Hematopoietic multipotent progenitor cell treated with erythropoietin and hydrocortisone succinate and interleukin-3 and kit ligand, for 17 days (in vitro differentiated cells): Measurements from ENCODE around the gene PRKAG2.

ENCODE experiments used
- DNase-seq: peaks from one replicate; pipeline ENCODE4 v3.0.0-alpha.2; 2015; ENCODE audit warnings: low spot score

PRKAG2 gene

GRCh38 chr7:151648429-151648828 lies 228.5 kb downstream of the PRKAG2 start:
- DNase-seq: no peak

DNA sequence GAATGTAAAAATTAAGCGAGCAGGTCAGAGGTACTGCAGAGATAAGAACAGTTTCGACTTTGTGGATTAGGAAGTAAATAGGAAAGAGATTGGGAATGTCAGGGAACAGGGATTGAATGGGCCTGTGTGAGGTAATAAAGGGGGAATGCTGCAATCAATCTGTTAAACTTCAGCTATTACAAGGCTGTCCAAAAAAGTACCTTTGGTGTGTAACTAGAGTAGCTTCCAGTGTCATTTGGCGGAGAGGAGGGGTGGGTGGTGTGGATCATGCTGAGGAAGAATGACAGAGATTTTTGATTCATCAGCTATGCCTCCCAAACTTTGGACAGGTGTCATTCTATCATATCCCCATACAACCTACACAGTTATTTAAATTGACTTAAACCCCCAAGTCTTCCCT lies 229.0 kb downstream of the PRKAG2 start:
- no peak for DNase-seq

DNA sequence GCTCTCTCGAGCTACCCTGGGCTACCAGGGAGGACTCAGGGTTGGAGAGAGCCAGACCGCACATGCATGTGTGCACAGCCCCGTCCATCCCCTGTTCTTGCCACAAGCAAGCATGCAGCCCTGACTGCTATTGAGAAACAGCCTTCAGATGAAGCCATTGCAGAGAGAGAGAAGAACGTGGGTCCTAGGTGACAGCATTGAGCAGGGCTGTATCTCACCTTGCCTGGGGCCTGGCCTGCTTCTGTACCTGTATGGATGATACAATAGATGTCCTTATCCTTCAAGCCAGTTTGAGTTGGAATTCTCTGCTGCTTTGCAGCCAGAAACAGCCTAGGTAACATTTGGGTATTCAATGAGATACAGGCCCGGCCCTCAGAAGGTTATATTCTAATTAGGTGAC lies 229.9 kb downstream of the PRKAG2 start:
- no peak for DNase-seq

- DNase-seq: no peak
These were observed 231.6 kb downstream of the PRKAG2 start for GRCh38 chr7:151645311-151645710.

DNA sequence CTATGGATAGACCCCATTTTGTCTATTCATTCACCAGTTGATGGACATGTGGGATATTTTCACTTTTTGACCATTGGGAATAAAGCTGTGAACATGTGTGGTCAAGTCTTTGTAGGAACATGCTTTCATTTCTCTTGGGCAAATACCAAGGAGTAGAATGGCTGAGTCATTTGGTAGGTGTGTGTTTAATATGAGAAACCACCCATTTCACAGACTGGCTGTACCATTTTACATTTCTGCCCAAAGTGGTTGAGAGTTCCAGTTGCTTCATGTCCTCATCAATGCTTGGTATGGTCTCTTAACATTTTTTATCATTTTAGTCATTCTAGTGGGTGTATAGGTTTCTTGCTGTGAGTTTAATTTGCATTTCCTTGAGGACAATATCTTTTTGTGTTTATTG lies 232.4 kb downstream of the PRKAG2 start:
- DNase-seq: no peak

DNA sequence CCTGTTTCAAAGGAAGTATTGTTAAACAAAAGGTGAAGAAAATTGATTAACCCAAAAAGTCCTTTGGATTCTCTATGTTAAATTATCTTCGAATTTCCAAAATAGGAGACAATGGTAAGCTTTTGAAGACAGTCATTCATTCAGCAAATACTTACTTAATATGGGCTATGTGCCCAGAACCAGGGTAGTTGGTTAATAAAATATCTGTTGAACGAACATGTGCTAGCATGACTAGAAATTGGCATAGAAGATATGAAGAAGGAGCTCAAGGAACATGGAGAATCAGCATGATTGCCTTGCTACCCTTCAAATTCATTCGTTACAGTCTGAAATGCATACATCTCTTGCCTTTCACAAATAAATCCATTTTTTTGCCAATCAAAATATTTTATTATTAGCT lies 234.2 kb downstream of the PRKAG2 start:
- no peak for DNase-seq

DNA sequence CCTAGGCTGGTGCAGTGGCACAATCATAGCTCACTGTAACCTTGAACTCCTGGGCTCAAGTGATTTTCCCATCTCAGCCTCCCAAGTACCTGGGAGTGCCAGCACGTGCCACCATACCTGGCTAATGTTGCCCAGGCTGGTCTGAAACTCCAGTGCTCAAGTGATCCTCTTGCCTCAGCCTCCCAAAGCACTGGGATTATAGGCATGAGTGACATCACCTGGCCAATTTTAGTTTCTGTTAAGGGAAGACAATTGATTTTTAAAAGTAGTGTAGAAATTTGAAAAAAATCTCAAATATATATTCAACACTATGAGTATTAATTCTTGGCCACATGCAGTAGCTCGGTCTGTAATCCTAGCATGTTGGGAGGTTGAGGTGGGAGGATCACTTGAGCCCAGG lies 235.3 kb downstream of the PRKAG2 start:
- DNase-seq: no peak

- DNase-seq: no peak
These were observed 239.1 kb downstream of the PRKAG2 start for GRCh38 chr7:151637781-151638261.

GRCh38 chr7:151634643-151635042 lies 242.3 kb downstream of the PRKAG2 start:
- DNase-seq: no peak

DNA sequence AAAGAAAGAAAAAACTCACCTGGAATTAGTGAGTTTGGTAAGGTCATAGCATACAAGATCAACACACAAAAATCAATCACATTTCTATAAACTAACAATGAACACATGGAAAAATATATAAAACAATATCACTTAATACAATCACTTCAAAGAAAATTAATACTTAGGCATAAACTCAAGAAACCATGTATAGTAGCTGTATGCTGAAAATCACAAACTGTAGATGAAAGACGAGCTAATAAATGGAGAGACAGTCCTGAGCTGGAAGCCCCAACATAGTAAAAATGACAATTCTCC lies 243.5 kb downstream of the PRKAG2 start:
- DNase-seq: no peak

GRCh38 chr7:151632750-151633515 lies 244.0 kb downstream of the PRKAG2 start:
- DNase-seq: no peak

DNA sequence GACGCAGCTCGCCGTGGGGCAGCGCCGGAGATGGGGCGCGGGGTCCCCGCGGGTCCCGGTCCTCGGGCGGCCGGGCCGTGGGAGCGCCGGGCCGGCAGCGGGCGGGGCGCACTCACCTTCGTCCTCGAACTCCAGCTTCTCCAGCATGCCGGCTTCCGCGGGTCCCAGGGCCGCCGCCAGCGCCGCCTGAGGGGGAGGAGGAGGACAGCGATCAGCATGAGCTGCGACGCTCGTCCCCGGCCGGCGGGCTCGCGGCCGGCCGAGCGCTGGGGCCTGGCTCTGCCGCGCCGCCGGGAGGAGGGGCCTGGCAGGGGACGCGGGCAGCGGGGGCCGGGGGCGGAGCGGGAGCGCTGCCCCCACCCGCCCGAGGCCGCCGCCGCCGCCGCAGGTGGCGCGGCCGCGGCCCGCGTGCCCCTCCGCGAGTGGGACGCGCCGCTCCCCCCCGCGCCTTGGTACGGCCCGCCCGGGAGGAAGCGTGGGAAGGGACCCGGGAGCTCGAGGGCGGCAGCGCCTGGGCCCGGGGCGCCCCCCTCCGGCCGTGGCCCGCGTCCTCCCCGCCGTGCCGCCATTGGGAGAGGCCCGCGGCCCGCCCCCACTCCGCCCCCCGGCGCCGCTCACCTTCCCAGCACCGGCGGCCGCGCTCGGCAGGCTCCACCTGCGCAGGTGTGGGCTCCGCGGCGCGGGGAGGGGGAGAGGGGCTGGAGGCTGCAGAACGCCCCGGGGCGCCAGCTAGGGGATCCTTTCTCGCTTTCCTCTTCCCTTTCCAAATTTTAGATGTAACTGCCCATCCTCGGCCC lies 244.8 kb downstream of the PRKAG2 start:
- DNase-seq: no peak

- DNase-seq: no peak
These were observed 245.4 kb downstream of the PRKAG2 start for GRCh38 chr7:151631570-151631952.

DNA sequence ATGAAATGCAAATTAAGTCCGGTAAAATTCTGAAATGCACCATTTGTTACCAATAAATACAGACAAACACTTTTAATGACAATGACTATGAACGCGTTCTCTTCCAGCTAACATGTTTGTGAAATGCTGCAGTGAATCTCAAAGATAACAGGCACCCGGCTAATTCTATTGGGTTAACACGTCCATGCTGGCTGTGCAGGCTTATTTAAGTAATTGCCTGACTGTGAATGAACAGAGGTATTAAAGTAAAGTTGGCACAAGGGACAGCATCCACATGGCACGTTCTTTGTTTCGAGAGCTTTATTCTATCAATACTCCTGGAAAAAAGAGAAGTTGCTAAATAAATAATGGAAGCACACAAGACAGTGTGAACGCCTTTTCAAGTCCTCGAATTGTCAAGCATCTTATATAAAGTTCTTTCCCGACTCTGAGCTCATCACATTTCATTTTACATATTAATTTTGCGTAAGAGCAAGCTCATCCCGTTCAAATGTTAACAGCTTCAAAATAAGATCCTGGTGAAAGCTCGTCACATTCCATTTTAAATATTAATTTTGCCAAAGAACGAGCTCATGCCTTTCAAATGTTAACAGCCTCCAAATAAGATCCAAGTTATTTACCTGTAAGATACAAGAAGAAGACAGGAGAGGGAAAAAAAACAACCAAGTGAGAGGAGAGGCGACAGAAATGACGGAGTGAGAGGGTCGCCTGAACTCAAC lies 245.9 kb downstream of the PRKAG2 start:
- DNase-seq: no peak

GRCh38 chr7:151630358-151630757 lies 246.6 kb downstream of the PRKAG2 start:
- DNase-seq: no peak

GRCh38 chr7:151629713-151630272 lies 247.1 kb downstream of the PRKAG2 start:
- DNase-seq: no peak

DNA sequence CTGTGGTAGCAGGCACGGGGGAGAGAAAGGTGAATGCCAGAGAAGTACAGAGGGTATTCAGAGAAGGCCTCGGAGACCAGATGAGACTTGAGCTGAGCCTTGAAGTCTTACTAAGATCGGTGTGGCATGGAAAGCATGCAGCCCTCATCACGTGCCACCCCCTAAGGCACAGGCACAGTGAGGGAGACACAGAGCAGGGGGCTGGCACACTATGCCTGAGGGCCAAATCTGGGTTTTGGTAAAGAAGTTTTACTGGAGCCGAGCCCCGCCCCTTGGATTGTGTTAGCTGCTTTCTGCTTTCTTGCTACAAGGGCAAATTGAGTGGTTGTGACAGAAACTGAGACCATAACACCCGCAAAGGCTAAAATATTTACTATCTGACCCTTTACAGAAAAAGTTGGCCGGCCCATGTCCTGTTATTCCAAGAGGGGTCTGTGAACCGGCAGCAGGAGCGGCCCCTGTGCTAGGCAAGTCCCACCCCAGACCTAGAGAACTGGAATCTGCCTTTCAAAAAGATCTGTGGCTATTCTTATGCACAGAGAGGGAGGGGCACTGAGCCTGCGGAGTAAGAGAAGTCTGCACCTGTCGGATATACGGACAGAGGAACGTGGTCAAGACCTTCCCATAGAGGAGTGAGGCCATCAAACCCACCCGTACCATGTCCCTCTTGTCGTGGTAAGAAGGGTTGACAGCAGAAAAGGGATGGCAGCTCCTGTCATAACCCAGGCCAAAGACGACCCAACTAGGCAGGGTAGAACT lies 247.9 kb downstream of the PRKAG2 start:
- no peak for DNase-seq

- DNase-seq: no peak
These were observed 250.3 kb downstream of the PRKAG2 start for GRCh38 chr7:151626422-151627115.

DNA sequence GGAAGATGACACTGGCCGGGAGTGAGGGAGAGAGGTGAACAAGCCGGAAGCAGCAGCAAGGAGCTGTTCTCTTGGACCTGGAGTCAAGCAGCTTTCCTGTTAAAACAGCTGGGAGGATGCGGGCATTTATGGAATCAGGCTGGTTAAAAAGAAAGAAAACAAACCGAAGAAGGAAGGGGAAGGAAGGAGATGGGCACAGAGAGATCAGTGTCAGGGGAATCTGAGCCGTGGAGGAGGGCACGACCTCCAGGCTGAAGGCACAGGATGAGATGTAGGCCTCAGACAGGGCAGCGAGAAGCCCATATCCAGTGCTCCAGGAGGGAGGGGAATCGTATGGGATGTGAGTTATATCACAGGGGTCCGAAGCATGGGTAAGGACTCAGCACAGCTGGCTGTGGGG lies 251.3 kb downstream of the PRKAG2 start:
- no peak for DNase-seq

DNA sequence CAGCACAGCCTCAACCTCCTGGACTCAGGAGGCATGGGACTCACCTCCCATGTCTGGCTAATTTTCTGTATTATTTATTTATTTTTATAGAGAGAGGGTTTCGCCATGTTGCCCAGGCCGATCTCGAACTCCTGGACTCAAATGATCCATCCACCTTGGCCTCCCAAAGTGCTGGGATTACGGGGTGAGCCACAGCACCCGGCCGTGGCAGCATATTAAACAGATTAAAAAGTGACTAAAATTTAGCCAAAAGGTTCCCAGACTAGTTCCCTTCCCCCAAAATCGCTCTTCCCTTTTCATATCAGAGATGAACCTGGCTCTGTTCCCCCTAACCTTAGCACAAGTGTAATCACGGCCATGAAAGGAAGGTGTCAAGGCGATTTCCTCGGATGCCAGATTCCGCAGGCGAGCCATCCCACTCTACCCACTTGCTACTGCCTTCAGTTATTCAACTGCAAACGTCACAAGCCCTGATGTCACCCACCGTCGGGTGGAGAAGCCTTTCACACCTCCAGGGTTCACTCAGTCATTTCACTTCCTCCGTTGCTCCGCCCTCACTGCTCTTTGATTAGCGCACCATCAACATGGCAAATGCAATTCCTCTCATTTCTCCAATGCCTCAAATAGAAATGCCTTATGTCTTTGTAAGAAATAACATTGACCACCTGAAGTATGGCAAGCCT lies 252.5 kb downstream of the PRKAG2 start:
- DNase-seq: no peak

DNA sequence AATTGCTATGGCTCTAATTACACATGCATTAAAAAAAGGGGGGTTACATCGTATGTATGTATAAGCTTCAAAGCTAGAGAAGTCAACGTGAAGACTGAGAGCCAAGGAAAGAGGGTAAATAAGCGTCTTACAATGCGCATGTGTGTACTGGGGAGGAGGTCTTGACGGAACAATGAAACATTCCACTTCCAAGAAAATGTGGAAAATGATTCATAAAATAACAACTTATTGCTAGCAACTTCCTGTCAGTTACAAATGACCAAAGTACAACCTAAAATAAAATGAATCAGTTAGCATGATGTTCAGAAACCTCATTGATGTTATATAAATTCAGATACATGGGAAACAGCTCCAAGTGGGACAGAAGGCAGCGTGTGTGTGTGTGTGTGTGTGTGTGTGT lies 253.1 kb downstream of the PRKAG2 start:
- no peak for DNase-seq
